ENCODE measurements around the gene GEMIN5.

DNA sequence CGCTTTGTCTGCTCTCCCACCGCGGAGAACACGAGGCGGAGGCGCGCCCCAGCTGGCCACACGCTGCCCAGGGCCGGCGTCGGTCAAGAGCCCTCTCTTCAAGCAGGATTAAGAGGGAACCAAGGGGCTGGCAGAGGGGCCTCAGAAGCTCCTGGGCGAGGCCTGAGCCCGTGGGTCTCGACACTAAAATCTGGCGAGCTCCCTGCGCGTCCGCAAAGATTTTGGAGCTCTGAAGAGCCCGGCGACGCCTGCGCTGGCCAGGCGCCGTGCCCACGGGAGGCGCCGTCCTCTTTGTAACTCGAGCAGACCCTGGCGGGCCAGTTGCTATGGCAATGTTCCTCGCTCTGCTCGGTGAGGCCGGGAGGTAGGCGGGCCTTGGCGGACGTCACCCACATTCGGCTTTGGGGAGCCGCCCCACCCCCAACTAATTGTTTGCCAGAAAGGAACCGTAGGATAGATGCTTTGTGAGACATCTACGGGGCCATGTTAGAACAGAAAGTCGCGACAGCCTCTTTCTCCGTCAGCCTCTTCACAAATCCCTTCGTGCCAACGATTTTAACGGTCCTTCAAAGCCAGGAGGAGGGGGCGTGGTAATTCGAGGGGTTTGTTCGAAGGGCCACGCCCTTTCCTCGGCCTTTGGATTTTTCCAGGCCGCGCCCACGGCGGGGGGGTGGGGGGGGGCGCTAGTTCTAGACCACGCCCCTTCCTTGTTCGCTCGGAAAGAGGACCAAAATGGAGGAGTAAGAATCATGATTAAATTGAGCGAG lies 80.3 kb downstream of the GEMIN5 start:
- TF ChIP-seq, protein P1, sequence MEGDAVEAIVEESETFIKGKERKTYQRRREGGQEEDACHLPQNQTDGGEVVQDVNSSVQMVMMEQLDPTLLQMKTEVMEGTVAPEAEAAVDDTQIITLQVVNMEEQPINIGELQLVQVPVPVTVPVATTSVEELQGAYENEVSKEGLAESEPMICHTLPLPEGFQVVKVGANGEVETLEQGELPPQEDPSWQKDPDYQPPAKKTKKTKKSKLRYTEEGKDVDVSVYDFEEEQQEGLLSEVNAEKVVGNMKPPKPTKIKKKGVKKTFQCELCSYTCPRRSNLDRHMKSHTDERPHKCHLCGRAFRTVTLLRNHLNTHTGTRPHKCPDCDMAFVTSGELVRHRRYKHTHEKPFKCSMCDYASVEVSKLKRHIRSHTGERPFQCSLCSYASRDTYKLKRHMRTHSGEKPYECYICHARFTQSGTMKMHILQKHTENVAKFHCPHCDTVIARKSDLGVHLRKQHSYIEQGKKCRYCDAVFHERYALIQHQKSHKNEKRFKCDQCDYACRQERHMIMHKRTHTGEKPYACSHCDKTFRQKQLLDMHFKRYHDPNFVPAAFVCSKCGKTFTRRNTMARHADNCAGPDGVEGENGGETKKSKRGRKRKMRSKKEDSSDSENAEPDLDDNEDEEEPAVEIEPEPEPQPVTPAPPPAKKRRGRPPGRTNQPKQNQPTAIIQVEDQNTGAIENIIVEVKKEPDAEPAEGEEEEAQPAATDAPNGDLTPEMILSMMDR (conservative IDR thresholded peaks at IDR 0.05; ENCODE audit: low read depth, low read length) = no peak
- TF ChIP-seq EZH2 (IDR thresholded peaks at IDR 0.05; ENCODE audit: borderline replicate concordance, low read depth, low read length, poor library complexity, severe bottlenecking) = no peak
